HEK293 (cell line): Measurements from ENCODE around the gene GXYLT1.

Experiments
- CTCF ChIA-PET: fragments of 350-600 bp; formaldehyde crosslinking; extraction: SDS; loops from one replicate; lab custom pipeline; 2021; ENCODE audit warnings: antibody characterized with exemption; lab: Yijun Ruan, JAX
- POLR2A ChIA-PET: fragments of 300-600 bp; formaldehyde crosslinking; extraction: SDS; loops from one replicate; lab custom pipeline; 2020; ENCODE audit warnings: antibody characterized with exemption, inconsistent platforms; lab: Yijun Ruan, JAX
- H3K27ac ChIP-seq: fragments of 200-500 bp; sonication (Bioruptor generic); 2 replicates; pipeline ENCODE4 v1.5.1; 2014; ENCODE audit warnings: low read depth, low read length, control low read depth, inconsistent platforms; ENCODE audit errors: extremely low read depth
- H3K36me3 ChIP-seq, 2 experiments: fragments of 200-500 bp in 1 of 2; sonication (Bioruptor generic) in 1 of 2; 1 replicate in 1 of 2; 2 replicates in 1 of 2; pipeline ENCODE4 v1.5.1; 2014 to 2017; ENCODE audit warnings: inconsistent platforms in 2 of 2, low read length in 2 of 2; ENCODE audit not compliant: control insufficient read depth in 2 of 2, insufficient read depth in 1 of 2
- H3K4me1 ChIP-seq: fragments of 200-500 bp; sonication (Bioruptor generic); 2 replicates; pipeline ENCODE4 v1.5.1; 2014; ENCODE audit warnings: mild to moderate bottlenecking, low read length, inconsistent platforms; ENCODE audit not compliant: control insufficient read depth, insufficient read depth
- H3K4me3 ChIP-seq: 2 replicates; pipeline ENCODE4 v1.5.1; 2011; ENCODE audit warnings: low read depth, mild to moderate bottlenecking, control low read depth, low read length, moderate library complexity
- H3K9me3 ChIP-seq: fragments of 200-500 bp; sonication (Bioruptor generic); 2 replicates; pipeline ENCODE4 v1.5.1; 2014; ENCODE audit warnings: low read depth, low read length, inconsistent platforms; ENCODE audit not compliant: control insufficient read depth, insufficient read depth
- HOXA7 ChIP-seq: sonication (generic); formaldehyde crosslinking; IDR thresholded peaks from 2 replicates; pipeline ENCODE4 v1.8.1; 2022; ENCODE audit warnings: missing genetic modification reagents, borderline replicate concordance
- IKZF3 ChIP-seq: fragments of 450-650 bp; IDR thresholded peaks from 2 replicates; pipeline ENCODE4 v1.5.0; 2018; ENCODE audit warnings: missing biosample characterization, mild to moderate bottlenecking, missing genetic modification characterization, moderate library complexity
- KLF1 ChIP-seq: fragments of 450-650 bp; formaldehyde crosslinking; IDR thresholded peaks from 2 replicates; pipeline ENCODE4 v1.5.1; 2016; ENCODE audit warnings: missing biosample characterization, missing genetic modification characterization
- KLF7 ChIP-seq: fragments of 450-650 bp; formaldehyde crosslinking; IDR thresholded peaks from 2 replicates; pipeline ENCODE4 v1.5.1; 2016; ENCODE audit warnings: missing biosample characterization, missing genetic modification characterization, borderline replicate concordance
- PRDM6 ChIP-seq: fragments of 450-650 bp; formaldehyde crosslinking; IDR thresholded peaks from 2 replicates; pipeline ENCODE4 v1.5.1; 2017; ENCODE audit warnings: missing biosample characterization, missing genetic modification characterization
- ZBTB1 ChIP-seq: fragments of 450-650 bp; formaldehyde crosslinking; IDR thresholded peaks from 2 replicates; pipeline ENCODE4 v1.5.1; 2016; ENCODE audit warnings: missing biosample characterization, missing genetic modification characterization
- ZBTB11 ChIP-seq: fragments of 450-650 bp; formaldehyde crosslinking; conservative IDR thresholded peaks from 2 replicates; pipeline ENCODE4 v1.5.1; 2016; ENCODE audit warnings: low read depth, missing biosample characterization, missing genetic modification characterization
- ZBTB17 ChIP-seq: fragments of 450-650 bp; formaldehyde crosslinking; IDR thresholded peaks from 2 replicates; pipeline ENCODE4 v1.5.1; 2016; ENCODE audit warnings: missing biosample characterization, missing genetic modification characterization
- ZNF114 ChIP-seq: fragments of 450-650 bp; formaldehyde crosslinking; IDR thresholded peaks from 2 replicates; pipeline ENCODE4 v1.5.0; 2017; ENCODE audit warnings: missing biosample characterization, missing genetic modification characterization
- ZNF175 ChIP-seq: fragments of 450-650 bp; formaldehyde crosslinking; IDR thresholded peaks from 2 replicates; pipeline ENCODE4 v1.5.1; 2016; ENCODE audit warnings: missing biosample characterization, missing genetic modification characterization
- ZNF239 ChIP-seq: fragments of 450-650 bp; formaldehyde crosslinking; IDR thresholded peaks from 2 replicates; pipeline ENCODE4 v1.5.1; 2016; ENCODE audit warnings: missing biosample characterization, missing genetic modification characterization
- ZNF24 ChIP-seq: fragments of 450-650 bp; formaldehyde crosslinking; IDR thresholded peaks from 2 replicates; pipeline ENCODE4 v1.5.1; 2016; ENCODE audit warnings: missing biosample characterization, missing genetic modification characterization
- ZNF341 ChIP-seq: fragments of 450-650 bp; formaldehyde crosslinking; IDR thresholded peaks from 2 replicates; pipeline ENCODE4; 2016; ENCODE audit warnings: low read depth, missing biosample characterization, missing genetic modification characterization
- ZNF423 ChIP-seq: fragments of 450-650 bp; formaldehyde crosslinking; IDR thresholded peaks from 2 replicates; pipeline ENCODE4 v1.5.1; 2016; ENCODE audit warnings: missing biosample characterization, missing genetic modification characterization
- ZNF426 ChIP-seq: fragments of 450-650 bp; formaldehyde crosslinking; IDR thresholded peaks from 2 replicates; pipeline ENCODE4 v1.5.1; 2017; ENCODE audit warnings: missing biosample characterization, missing genetic modification characterization, mild to moderate bottlenecking, inconsistent platforms, moderate library complexity
- ZNF560 ChIP-seq: fragments of 450-650 bp; formaldehyde crosslinking; IDR thresholded peaks from 2 replicates; pipeline ENCODE4 v1.5.1; 2017; ENCODE audit warnings: missing biosample characterization, missing genetic modification characterization, borderline replicate concordance
- ZNF645 ChIP-seq: fragments of 450-650 bp; formaldehyde crosslinking; IDR thresholded peaks from 2 replicates; pipeline ENCODE4; 2016; ENCODE audit warnings: missing biosample characterization, missing genetic modification characterization
- TF ChIP-seq, protein P1 (sequence below): fragments of 450-650 bp; formaldehyde crosslinking; IDR thresholded peaks from 2 replicates; pipeline ENCODE4 v1.5.1; 2016; ENCODE audit warnings: missing biosample characterization, missing genetic modification characterization
- TF ChIP-seq, protein P2 (sequence below): fragments of 450-650 bp; formaldehyde crosslinking; IDR thresholded peaks from 2 replicates; pipeline ENCODE4 v1.5.1; 2016; ENCODE audit warnings: missing biosample characterization, missing genetic modification characterization, borderline replicate concordance
- TF ChIP-seq, protein P3 (sequence below): fragments of 450-650 bp; formaldehyde crosslinking; IDR thresholded peaks from 2 replicates; pipeline ENCODE4 v1.5.1; 2016; ENCODE audit warnings: missing biosample characterization, missing genetic modification characterization

Gene GXYLT1

DNA sequence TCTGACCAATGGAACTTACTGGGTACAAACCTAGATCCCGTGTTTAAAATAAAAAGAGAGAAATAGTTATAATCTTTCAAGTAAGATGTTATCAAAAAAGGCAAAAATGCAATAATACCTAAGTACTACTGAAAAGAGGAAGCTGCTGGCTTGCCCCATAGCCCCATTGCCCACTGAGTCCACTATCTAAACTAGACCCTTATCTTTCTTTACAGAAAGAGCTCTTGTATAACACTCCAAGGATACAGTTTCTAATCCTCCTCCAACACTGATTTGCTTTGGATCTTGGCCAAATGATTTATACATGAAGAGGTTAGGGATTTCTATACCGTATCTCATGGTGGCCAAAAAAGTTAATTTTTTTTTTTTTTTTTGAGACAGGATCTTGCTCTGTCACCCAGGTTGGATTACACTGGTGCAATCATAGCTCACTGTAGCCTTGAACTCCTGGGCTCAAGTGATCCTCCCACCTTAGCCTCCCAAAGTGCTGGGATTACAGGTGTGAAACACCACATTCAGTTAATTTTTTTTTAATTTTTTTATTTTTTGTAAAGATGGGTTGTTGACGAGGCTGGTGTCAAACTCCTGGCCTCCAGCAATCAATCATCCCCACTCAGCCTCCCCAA lies 2.6 kb downstream of the GXYLT1 start (continued):
- peak; percentile 54; the same call in 1 of the 2 replicates for TF ChIP-seq PRDM6 (tag by site-specific recombination)
- TF ChIP-seq, protein P1, sequence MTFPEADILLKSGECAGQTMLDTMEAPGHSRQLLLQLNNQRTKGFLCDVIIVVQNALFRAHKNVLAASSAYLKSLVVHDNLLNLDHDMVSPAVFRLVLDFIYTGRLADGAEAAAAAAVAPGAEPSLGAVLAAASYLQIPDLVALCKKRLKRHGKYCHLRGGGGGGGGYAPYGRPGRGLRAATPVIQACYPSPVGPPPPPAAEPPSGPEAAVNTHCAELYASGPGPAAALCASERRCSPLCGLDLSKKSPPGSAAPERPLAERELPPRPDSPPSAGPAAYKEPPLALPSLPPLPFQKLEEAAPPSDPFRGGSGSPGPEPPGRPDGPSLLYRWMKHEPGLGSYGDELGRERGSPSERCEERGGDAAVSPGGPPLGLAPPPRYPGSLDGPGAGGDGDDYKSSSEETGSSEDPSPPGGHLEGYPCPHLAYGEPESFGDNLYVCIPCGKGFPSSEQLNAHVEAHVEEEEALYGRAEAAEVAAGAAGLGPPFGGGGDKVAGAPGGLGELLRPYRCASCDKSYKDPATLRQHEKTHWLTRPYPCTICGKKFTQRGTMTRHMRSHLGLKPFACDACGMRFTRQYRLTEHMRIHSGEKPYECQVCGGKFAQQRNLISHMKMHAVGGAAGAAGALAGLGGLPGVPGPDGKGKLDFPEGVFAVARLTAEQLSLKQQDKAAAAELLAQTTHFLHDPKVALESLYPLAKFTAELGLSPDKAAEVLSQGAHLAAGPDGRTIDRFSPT (tag by site-specific recombination), result no peak
- TF ChIP-seq, all 188 proteins: peak for 10

DNA sequence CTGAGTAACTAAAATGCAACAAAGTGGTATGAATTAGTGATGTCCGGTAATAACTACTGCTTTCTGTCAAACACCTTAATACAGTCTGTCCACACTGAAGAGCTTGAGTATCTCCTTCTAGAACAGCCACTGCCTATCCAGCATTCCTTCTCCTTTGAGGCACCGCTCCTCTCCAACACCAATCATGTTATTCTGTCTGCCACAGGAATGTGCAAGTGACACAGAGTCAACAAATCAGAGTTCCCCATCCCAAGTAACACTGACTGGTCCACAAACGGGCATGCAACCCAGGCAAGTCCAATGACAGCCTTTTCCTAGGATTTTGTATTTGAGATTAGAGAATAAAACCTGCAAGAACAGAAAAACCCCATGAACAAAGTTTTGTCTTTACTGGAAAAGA lies 3.8 kb downstream of the GXYLT1 start:
- ChIA-PET POLR2A (no interaction called here), CTCF (interaction anchor here (2.4 kb wide), 1 partner anchor 12 kb away, joined by 4 read pairs; no protein-coding TSS in a partner anchor)
- no peaks in the 10 kb centered on the region for H3K9me3 ChIP-seq
- H3K27ac ChIP-seq, result no peak overlapping the region
- H3K36me3 ChIP-seq, result no peaks in the 10 kb centered on the region
- peaks cover 22% of the 10 kb centered on the region for H3K4me1 ChIP-seq
- no peak overlapping the region for H3K4me3 ChIP-seq
- TF ChIP-seq ZNF175 (no peak), ZBTB1 (tag by site-specific recombination) (no peak), ZNF341 (0 out of 2 replicates have a peak, but pooled peaks have one; percentile 25), KLF7 (tag by site-specific recombination) (no peak), ZNF114 (tag by site-specific recombination) (no peak), ZNF560 (tag by site-specific recombination) (no peak), ZNF645 (tag by site-specific recombination) (no peak), ZNF426 (tag by site-specific recombination) (no peak), ZNF423 (no peak), ZNF24 (no peak), ZBTB11 (tag by site-specific recombination) (no peak), ZBTB17 (tag by site-specific recombination) (peak; percentile 78), KLF1 (tag by site-specific recombination) (no peak), IKZF3 (tag by site-specific recombination) (no peak), HOXA7 (CRISPR knock-in tag) (no peak), ZNF239 (tag by site-specific recombination) (no peak)
- TF ChIP-seq, protein P2, sequence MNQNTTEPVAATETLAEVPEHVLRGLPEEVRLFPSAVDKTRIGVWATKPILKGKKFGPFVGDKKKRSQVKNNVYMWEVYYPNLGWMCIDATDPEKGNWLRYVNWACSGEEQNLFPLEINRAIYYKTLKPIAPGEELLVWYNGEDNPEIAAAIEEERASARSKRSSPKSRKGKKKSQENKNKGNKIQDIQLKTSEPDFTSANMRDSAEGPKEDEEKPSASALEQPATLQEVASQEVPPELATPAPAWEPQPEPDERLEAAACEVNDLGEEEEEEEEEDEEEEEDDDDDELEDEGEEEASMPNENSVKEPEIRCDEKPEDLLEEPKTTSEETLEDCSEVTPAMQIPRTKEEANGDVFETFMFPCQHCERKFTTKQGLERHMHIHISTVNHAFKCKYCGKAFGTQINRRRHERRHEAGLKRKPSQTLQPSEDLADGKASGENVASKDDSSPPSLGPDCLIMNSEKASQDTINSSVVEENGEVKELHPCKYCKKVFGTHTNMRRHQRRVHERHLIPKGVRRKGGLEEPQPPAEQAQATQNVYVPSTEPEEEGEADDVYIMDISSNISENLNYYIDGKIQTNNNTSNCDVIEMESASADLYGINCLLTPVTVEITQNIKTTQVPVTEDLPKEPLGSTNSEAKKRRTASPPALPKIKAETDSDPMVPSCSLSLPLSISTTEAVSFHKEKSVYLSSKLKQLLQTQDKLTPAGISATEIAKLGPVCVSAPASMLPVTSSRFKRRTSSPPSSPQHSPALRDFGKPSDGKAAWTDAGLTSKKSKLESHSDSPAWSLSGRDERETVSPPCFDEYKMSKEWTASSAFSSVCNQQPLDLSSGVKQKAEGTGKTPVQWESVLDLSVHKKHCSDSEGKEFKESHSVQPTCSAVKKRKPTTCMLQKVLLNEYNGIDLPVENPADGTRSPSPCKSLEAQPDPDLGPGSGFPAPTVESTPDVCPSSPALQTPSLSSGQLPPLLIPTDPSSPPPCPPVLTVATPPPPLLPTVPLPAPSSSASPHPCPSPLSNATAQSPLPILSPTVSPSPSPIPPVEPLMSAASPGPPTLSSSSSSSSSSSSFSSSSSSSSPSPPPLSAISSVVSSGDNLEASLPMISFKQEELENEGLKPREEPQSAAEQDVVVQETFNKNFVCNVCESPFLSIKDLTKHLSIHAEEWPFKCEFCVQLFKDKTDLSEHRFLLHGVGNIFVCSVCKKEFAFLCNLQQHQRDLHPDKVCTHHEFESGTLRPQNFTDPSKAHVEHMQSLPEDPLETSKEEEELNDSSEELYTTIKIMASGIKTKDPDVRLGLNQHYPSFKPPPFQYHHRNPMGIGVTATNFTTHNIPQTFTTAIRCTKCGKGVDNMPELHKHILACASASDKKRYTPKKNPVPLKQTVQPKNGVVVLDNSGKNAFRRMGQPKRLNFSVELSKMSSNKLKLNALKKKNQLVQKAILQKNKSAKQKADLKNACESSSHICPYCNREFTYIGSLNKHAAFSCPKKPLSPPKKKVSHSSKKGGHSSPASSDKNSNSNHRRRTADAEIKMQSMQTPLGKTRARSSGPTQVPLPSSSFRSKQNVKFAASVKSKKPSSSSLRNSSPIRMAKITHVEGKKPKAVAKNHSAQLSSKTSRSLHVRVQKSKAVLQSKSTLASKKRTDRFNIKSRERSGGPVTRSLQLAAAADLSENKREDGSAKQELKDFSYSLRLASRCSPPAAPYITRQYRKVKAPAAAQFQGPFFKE (tag by site-specific recombination), result no peak
- TF ChIP-seq, protein P3, sequence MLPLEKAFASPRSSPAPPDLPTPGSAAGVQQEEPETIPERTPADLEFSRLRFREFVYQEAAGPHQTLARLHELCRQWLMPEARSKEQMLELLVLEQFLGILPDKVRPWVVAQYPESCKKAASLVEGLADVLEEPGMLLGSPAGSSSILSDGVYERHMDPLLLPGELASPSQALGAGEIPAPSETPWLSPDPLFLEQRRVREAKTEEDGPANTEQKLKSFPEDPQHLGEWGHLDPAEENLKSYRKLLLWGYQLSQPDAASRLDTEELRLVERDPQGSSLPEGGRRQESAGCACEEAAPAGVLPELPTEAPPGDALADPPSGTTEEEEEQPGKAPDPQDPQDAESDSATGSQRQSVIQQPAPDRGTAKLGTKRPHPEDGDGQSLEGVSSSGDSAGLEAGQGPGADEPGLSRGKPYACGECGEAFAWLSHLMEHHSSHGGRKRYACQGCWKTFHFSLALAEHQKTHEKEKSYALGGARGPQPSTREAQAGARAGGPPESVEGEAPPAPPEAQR (tag by site-specific recombination), result no peak
